Stimulated activated CD4-positive, alpha-beta T cell treated with anti-CD3 and anti-CD28 coated beads, Interleukin-12 subunit alpha, Interleukin-12 subunit beta, amount 100 ng/mL, for 24 hours (primary cell): Measurements from ENCODE around the gene YY1.
A peak's percentile ranks its signal among the peaks of the same experiment; 100 is the strongest.
"Not testable (repeated sequence)": the region's sequence is repeated elsewhere in the genome, so short reads cannot be mapped to it uniquely, and the experiment has no call there.

Experiments
- DNase-seq, 2 experiments: peaks; one replicate each; pipeline ENCODE4 v3.0.0-alpha.2; 2020; ENCODE audit warnings: low read depth in 2 of 2

YY1 gene

DNA sequence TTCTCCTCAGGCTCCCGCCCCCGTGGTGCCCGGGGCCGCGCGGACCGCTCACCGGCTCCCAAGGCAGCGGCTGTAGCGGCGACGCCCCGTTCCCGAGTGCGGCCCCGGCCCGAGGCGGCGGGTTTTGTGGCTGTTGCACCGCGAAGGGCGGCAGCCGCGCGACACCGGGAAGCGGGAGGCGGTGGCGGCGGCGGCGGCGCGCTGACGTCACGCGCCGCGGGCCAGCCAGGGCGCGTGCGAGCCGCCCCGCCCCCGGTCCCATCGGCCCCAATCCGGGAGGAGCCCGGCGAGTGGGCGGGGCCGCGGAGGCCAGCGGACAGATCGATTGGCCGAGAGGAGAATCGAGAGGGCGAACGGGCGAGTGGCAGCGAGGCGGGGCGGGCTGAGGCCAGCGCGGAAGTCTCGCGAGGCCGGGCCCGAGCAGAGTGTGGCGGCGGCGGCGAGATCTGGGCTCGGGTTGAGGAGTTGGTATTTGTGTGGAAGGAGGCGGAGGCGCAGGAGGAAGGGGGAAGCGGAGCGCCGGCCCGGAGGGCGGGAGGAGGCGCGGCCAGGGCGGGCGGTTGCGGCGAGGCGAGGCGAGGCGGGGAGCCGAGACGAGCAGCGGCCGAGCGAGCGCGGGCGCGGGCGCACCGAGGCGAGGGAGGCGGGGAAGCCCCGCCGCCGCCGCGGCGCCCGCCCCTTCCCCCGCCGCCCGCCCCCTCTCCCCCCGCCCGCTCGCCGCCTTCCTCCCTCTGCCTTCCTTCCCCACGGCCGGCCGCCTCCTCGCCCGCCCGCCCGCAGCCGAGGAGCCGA, at the start of gene YY1:
Gene YY1 (plus strand): TSS at position 726 of the 792 bp plus-strand sequence. CDS start 101 bp downstream, outside the sequence.
- peak; percentile 98 to 99 for DNase-seq

GRCh38 chr14:100190126-100190525, 48.8 kb upstream of the YY1 start:
- no peak for DNase-seq

DNA sequence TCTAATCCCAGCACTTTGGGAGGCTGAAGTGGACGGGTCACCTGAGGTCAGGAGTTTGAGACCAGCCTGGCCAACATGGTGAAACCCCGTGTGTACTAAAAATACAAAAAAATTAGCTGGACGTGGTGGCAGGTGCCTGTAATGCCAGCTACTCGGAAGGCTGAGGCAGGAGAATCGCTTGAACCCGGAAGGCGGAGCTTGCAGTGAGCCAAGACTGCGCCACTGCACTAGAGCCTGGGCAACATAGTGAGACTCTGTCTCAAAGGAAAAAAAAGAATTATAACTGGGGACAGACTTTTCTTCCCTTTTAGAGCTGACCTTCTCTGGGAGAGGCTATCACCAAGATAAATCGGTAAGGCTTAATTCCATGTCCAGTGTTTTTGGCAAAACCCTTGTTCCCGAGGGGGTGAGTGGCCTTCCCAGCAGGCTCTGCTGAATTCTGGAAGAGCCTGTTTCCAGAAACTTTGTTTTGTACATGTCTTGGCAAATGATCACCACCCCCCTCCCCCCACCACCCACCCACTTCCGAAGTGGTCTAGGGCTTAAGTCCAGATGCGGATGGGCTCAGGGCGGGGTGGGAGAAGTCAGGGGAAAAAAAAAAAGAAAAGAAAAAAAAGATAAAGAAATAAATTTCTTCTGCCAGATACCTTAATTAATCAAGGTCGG, 47.2 kb upstream of the YY1 start:
- DNase-seq, result no peak

GRCh38 chr14:100192250-100192671, 46.7 kb upstream of the YY1 start:
- DNase-seq, result no peak

- peak; percentile 99 to 100 for DNase-seq
These were observed 46.1 kb upstream of the YY1 start for GRCh38 chr14:100192672-100193416.

- DNase-seq, result no peak
These were observed 45.3 kb upstream of the YY1 start for GRCh38 chr14:100193417-100194357.

GRCh38 chr14:100199240-100199860, 39.6 kb upstream of the YY1 start:
- no peak for DNase-seq

DNA sequence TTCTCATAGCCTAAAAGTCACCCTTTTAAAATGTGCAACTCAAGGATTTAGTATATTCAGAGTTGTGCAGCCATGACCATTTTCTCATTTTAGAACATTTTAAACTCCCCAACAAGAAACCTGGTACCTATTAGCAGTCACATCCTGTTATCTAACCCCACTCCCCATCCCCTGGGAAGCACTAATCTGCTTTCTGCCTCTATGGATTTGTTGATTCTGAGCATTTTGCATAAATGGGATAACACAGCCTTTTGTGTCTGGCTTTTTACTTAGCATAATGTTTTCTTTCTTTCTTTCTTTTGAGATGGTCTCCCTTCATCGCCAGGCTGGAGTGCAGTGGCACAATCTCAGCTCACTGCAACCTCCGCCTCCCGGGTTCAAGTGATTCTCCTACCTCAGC, 38.6 kb upstream of the YY1 start:
- DNase-seq, result no peak

DNA sequence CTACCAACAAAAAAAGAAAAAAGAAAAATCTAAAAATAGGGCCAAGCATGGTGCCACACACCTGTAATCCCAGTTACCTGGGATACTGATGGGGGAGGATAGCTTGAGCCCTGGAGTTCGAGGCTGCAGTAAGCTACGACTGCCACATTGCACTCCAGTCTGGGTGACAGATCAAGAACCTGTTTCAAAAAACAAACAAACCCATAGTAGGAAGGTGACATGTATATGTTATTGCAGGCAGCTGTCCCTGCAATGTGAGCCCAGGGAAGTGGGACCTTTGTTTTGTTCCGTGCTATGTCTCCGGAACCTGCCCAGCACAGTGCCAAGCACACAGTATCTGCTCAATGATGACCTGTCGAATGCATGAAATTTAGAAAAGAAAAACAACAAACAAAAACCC, 37.2 kb upstream of the YY1 start:
- DNase-seq, result no peak

DNA sequence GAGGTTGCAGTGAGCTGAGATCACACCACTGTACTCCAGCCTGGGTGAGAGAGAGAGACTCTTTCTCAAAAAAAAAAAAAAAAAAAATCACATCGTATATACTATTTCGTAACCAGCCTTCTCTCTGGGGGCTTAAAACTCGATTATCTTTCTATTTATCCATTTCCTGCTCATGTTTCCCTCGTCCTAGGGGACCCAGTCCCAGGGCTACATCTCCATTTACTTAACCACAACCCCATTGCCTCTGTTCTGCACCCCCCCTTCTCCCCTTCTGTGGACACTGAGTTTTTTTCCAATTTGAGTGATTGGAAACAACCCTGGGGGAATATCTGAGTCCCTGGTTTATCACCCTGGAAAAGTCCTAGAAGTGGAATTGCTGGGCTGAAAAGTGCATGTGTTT, 36.2 kb upstream of the YY1 start:
- DNase-seq, result no peak

GRCh38 chr14:100203146-100203545, 35.8 kb upstream of the YY1 start:
- no peak for DNase-seq

- no peak for DNase-seq
These were observed 34.7 kb upstream of the YY1 start for GRCh38 chr14:100203962-100204834.

DNA sequence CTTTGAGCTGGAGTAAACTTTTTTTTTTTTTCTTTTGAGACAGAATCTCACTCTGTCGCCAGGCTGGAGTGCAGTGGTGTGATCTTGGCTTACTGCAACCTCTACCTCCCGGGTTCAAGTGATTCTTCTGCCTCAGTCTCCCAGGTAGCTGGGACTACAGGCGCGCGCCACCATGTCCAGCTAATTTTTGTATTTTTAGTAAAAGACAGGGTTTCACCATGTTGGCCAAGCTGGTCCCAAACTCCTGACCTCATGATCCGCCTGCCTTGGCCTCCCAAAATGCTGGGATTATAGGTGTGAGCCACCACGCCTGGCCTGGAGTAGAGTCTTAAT, 34.1 kb upstream of the YY1 start:
- not testable (repeated sequence) for DNase-seq

DNA sequence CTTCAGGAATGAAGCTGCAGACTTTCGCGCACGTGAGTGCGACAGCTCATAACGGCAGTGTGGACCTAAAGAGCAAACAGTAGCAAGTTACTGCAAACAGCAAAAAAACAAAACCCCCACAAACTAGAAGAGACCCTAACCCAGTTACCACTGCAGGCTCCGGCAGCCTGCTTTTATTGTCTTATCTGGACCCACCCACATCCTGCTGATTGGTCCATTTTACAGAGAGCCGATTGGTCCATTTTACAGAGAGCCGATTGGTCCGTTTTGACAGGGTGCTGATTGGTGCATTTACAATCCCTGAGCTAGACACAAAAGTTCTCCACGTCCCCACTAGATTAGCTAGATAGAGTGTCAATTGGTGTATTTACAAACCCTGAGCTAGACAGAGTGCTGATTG, 31.4 kb upstream of the YY1 start:
- not testable (repeated sequence) for DNase-seq

- not testable (repeated sequence) for DNase-seq
These were observed 30.8 kb upstream of the YY1 start for GRCh38 chr14:100208136-100208535.

DNA sequence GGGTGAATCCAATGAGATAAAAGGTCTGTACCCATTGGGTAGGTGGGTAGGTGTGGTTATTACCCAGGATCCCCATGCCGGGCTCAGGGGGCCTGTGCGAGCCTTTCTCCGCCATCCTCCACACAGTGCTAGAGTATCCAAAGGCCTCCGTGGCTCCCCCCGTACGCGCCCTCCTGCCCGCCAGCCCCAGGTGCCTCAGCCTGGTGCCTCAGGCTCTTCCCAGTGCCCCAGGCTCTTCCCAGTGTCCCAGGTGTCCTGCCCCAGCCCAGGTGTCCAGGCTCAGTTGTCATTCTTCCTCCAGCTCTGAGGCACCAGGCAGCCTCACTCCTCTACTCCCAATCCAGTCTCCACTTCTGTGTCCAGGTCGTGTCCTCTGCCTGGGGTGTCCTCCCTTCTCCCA, 27.6 kb upstream of the YY1 start:
- no peak for DNase-seq

DNA sequence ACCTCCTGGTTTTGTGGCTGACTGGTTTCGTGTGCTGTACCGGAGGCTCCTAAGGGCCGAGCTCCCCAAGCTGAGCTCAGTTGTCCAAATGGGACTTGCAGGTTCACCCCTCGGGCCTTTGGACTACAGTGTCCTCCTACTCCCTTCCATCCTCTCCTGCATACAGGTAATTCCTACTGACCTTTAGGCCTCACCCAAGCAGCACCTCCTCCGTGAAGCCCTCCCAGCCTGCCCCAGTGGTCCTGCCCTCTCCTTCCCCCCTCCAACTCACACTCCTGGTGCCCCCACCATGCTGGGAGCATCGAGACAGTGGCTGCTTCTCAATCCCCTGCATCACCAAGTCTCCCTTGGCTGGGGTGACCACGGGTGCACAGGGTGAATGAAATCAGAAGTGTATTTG, 27.1 kb upstream of the YY1 start:
- DNase-seq, result no peak

- no peak for DNase-seq
These were observed 26.2 kb upstream of the YY1 start for GRCh38 chr14:100212476-100213333.

- no peak for DNase-seq
These were observed 25.4 kb upstream of the YY1 start for GRCh38 chr14:100213587-100213955.
